HepG2 (cell line): ENCODE measurements around the gene PDPR. TPM values are rescaled to one million over a fixed set of nuclear protein-coding genes. Genes with fewer than 3 reads are reported as not detected.
"Not testable (repeated sequence)": the region's sequence is repeated elsewhere in the genome, so short reads cannot be mapped to it uniquely, and the experiment has no call there.

Source experiments
- ATAC-seq: fragments of 200-7000 bp; cut with Tn5 transposase; 3 replicates; pipeline ENCODE4 v1.9.1; 2020; ENCODE audit warnings: mild to moderate bottlenecking, moderate library complexity
- BruUV-seq: library from RNA; stranded (reverse); fragments of 400-500 nt; replicated peaks from 2 replicates; lab custom pipeline; 2021; lab: Mats Ljungman, UMichigan
- CTCF ChIA-PET: fragments of 300-600 bp; formaldehyde crosslinking; extraction: SDS; loops from one replicate; lab custom pipeline; 2021; ENCODE audit warnings: low total read pairs, inconsistent platforms, low intra/inter-chr PET ratio; lab: Yijun Ruan, JAX
- POLR2A ChIA-PET: fragments of 350-600 bp; sonication (Branson Sonifier 250); formaldehyde crosslinking; loops from one replicate; lab custom pipeline; 2020; ENCODE audit warnings: antibody characterized with exemption, inconsistent platforms; lab: Yijun Ruan, JAX
- DNase-seq: peaks from one replicate; pipeline ENCODE4 v3.0.0-alpha.2; 2015; ENCODE audit warnings: low spot score
- FAIRE-seq: peaks from 3 replicates; lab custom pipeline; 2011; peaks lifted over from hg19 to GRCh38; lab: Jason Lieb, UNC
- H2AFZ ChIP-seq: one replicate; pipeline ENCODE4 v1.6.1; 2011; ENCODE audit warnings: low read length, inconsistent platforms
- H3K27ac ChIP-seq: fragments of 300-600 bp; 3 replicates; pipeline ENCODE4 v1.8.0; 2011; ENCODE audit warnings: mixed run types, mild to moderate bottlenecking, mixed read lengths, low read length, inconsistent platforms; ENCODE audit not compliant: insufficient read depth; ENCODE audit errors: extremely low read length
- H3K27me3 ChIP-seq, 2 experiments: fragments of 200-600 bp in 1 of 2; 2 replicates in 1 of 2; 3 replicates in 1 of 2; pipeline versions ENCODE4 v1.6.0 to v1.8.0; 2011; ENCODE audit warnings: low read length in 2 of 2, mild to moderate bottlenecking in 2 of 2, moderate library complexity in 2 of 2, inconsistent platforms in 1 of 2; ENCODE audit not compliant: insufficient read depth in 2 of 2, control insufficient read depth in 1 of 2
- H3K36me3 ChIP-seq, 2 experiments: fragments of 200-600 bp in 1 of 2; replicated peaks in 1 of 2; 2 replicates in 1 of 2; 3 replicates in 1 of 2; pipeline versions ENCODE4 v1.5.1 to v1.8.0; 2011; ENCODE audit warnings: low read length in 2 of 2, inconsistent platforms in 1 of 2; ENCODE audit not compliant: insufficient read depth in 2 of 2, control insufficient read depth in 1 of 2
- H3K4me1 ChIP-seq: 2 replicates; pipeline ENCODE4 v1.5.1; 2012; ENCODE audit warnings: low read length, inconsistent platforms; ENCODE audit not compliant: insufficient read depth
- H3K4me2 ChIP-seq: 2 replicates; pipeline ENCODE4 v1.6.0; 2011; ENCODE audit warnings: low read depth, low read length, inconsistent platforms
- H3K4me3 ChIP-seq, 3 experiments: fragments of 200-600 bp in 1 of 3; sonication (generic), shearing (Covaris generic) in 1 of 3; replicated peaks in 1 of 3; 2 replicates each; pipeline ENCODE4 v1.5.1; 2011 to 2016; ENCODE audit warnings: low read length in 3 of 3, inconsistent platforms in 2 of 3, low read depth in 2 of 3, mild to moderate bottlenecking in 2 of 3, control low read depth in 1 of 3, mixed read lengths in 1 of 3; ENCODE audit not compliant: insufficient read depth in 1 of 3
- H3K79me2 ChIP-seq: one replicate; pipeline ENCODE4 v1.6.1; 2011; ENCODE audit warnings: low read length, inconsistent platforms; ENCODE audit not compliant: insufficient read depth
- H3K9ac ChIP-seq: 2 replicates; pipeline ENCODE4 v1.6.0; 2011; ENCODE audit warnings: mild to moderate bottlenecking, low read depth, low read length, inconsistent platforms; ENCODE audit not compliant: insufficient read depth
- H3K9me3 ChIP-seq: 2 replicates; pipeline ENCODE4 v1.5.1; 2012; ENCODE audit warnings: mild to moderate bottlenecking, low read length
- H4K20me1 ChIP-seq: 2 replicates; pipeline ENCODE4 v1.6.0; 2011; ENCODE audit warnings: inconsistent platforms, mild to moderate bottlenecking, low read length, moderate library complexity; ENCODE audit not compliant: insufficient read depth
- ATF4 ChIP-seq, 2 experiments: fragments of 450-650 bp in 1 of 2; sonication (generic) in 1 of 2; formaldehyde crosslinking; IDR thresholded peaks; 2 replicates each; pipeline versions ENCODE4 v1.5.0 to v1.8.0; 2020 to 2022; ENCODE audit warnings: mild to moderate bottlenecking in 1 of 2, missing genetic modification reagents in 1 of 2
- ATF7 ChIP-seq, 2 experiments: fragments of 450-650 bp in 1 of 2; sonication (generic) in 1 of 2; formaldehyde crosslinking in 1 of 2; IDR thresholded peaks; 2 replicates each; pipeline versions ENCODE4 v1.4.0 to v1.6.1; 2016 to 2020; ENCODE audit warnings: antibody characterized with exemption in 1 of 2, mild to moderate bottlenecking in 1 of 2, missing genetic modification reagents in 1 of 2
- CEBPG ChIP-seq: IDR thresholded peaks from 2 replicates; pipeline ENCODE4 v1.6.1; 2016
- GABPB1 ChIP-seq: IDR thresholded peaks from 2 replicates; pipeline ENCODE4 v1.6.1; 2016; ENCODE audit warnings: mild to moderate bottlenecking, missing genetic modification reagents, moderate library complexity, missing compliant biosample characterization
- ZNF512 ChIP-seq: sonication (generic); formaldehyde crosslinking; IDR thresholded peaks from 2 replicates; pipeline ENCODE4 v1.4.0; 2020; ENCODE audit warnings: mild to moderate bottlenecking, missing genetic modification reagents
- ZNF710 ChIP-seq: sonication (generic); formaldehyde crosslinking; IDR thresholded peaks from 2 replicates; pipeline ENCODE4 v1.5.0; 2020; ENCODE audit warnings: mild to moderate bottlenecking, missing genetic modification reagents, borderline replicate concordance
- WGBS: methylation state at CpG from one replicate; pipeline ENCODE4 v1.1.6; 2017; ENCODE audit warnings: low lambda C conversion rate; 5-methylcytosine and 5-hydroxymethylcytosine counted together
- in situ Hi-C: cut with HindIII; loops from 2 replicates; pipeline ENCODE4 v1.10.0; 2017; ENCODE audit warnings: low pct_unique_long_range_greater_than_20kb; ENCODE audit not compliant: extremely low pct_ligation_motif_present
- intact Hi-C: fragments of 100-400 bp; cut with micrococcal nuclease; formaldehyde crosslinking; loops from one replicate; pipeline ENCODE4 v1.10.0; 2022; ENCODE audit not compliant: unreplicated experiment
- polyA plus RNA-seq, 8 experiments: library from polyadenylated mRNA; depleted of rRNA in 3 of 8; stranded (reverse) in 7 of 8; unstranded in 1 of 8; fragments of >200 nt; fragmentation: Illumina TruSeq in 4 of 8; extraction: Trizol in 4 of 8; gene quantifications; 2 replicates each; pipeline versions ENCODE4 v1.2.1 to v1.2.3, GENCODE V29; 2011 to 2016; ENCODE audit warnings: low read depth in 4 of 8, missing spikeins in 1 of 8, mixed read lengths in 1 of 8; ENCODE audit not compliant: insufficient read depth in 1 of 8
- total RNA-seq, 5 experiments: library from RNA; depleted of rRNA; stranded (reverse); fragments of >200 nt; fragmentation: Illumina TruSeq; extraction: Trizol; gene quantifications; 2 replicates each; pipeline ENCODE4 v1.2.3, GENCODE V29; 2016; ENCODE audit warnings: low read depth in 1 of 5

The PDPR gene
- total and polyA plus RNA-seq, 2 of the 13 experiments (the other 11 are each of a cell fraction or from before 2014, with no cell fraction given), result 19.5 to 29.9 TPM

GRCh38 chr16:70089289-70089688, 24.8 kb upstream of the PDPR start:
- H3K9ac ChIP-seq; DNase-seq; H3K27me3 ChIP-seq; H4K20me1 ChIP-seq; intact Hi-C loops; in situ Hi-C loops; H3K9me3 ChIP-seq; CTCF ChIA-PET; BruUV-seq; H3K36me3 ChIP-seq; H3K27ac ChIP-seq; FAIRE-seq; H2AFZ ChIP-seq; POLR2A ChIA-PET; ATAC-seq; H3K79me2 ChIP-seq; TF ChIP-seq ATF7 (CRISPR knock-in tag; IDR thresholded peaks at IDR 0.05): not testable (repeated sequence)
- H3K4me3 ChIP-seq, result peak overlapping the region in 1 of 3 experiments; percentile 16; a peak in 1 of 6 replicates
- peak overlapping the region; percentile 57 for H3K4me2 ChIP-seq
- WGBS, result 12% methylated on average over 6 of the region's 6 CpGs
- TF ChIP-seq ATF7 (IDR thresholded peaks at IDR 0.05) (peak; percentile 33), CEBPG (peak; percentile 38; the same call in 1 of the 2 replicates), GABPB1 (CRISPR knock-in tag) (0 out of 2 replicates have a peak, but pooled peaks have one; percentile 12), ZNF710 (CRISPR knock-in tag) (0 out of 2 replicates have a peak, but pooled peaks have one; percentile 34), ATF4 (CRISPR knock-in tag; IDR thresholded peaks at IDR 0.05) (0 out of 4 replicates have a peak, but pooled peaks of 1 of the 2 experiments have one; percentile 47), ZNF512 (CRISPR knock-in tag) (0 out of 2 replicates have a peak, but pooled peaks have one; percentile 82)
- H3K4me1 ChIP-seq, result peaks cover 29% of the 10 kb centered on the region

- H3K4me2 ChIP-seq, ATAC-seq, CTCF ChIA-PET, H3K27ac ChIP-seq, H2AFZ ChIP-seq, intact Hi-C loops, POLR2A ChIA-PET, in situ Hi-C loops, H3K9me3 ChIP-seq, H3K27me3 ChIP-seq, H3K79me2 ChIP-seq, H3K4me3 ChIP-seq, BruUV-seq, H4K20me1 ChIP-seq, H3K36me3 ChIP-seq, H3K9ac ChIP-seq: not testable (repeated sequence)
- 38% methylated on average over 4 of the region's 4 CpGs for WGBS
- peak; percentile 56 for FAIRE-seq
- peaks cover 27% of the 10 kb centered on the region for H3K4me1 ChIP-seq
- DNase-seq, result peak; percentile 23
Measured at GRCh38 chr16:70091104-70091503, 23.0 kb upstream of the PDPR start.

- H3K27ac ChIP-seq, CTCF ChIA-PET, DNase-seq, ATAC-seq, H3K36me3 ChIP-seq, intact Hi-C loops, H2AFZ ChIP-seq, in situ Hi-C loops, FAIRE-seq, H3K4me3 ChIP-seq, POLR2A ChIA-PET, BruUV-seq, H4K20me1 ChIP-seq, H3K9ac ChIP-seq, H3K27me3 ChIP-seq, H3K79me2 ChIP-seq, H3K9me3 ChIP-seq, H3K4me2 ChIP-seq: not testable (repeated sequence)
- peaks cover 10% of the 10 kb centered on the region; the same call in 1 of the 2 replicates for H3K4me1 ChIP-seq
- WGBS, result 91% methylated on average over 1 of the region's 1 CpG
Measured at GRCh38 chr16:70094096-70094495, 20.0 kb upstream of the PDPR start.
